Measurements from ENCODE around the gene TP53AIP1.

Gene TP53AIP1

GRCh38 chr11:128886406-128887124 is 56.1 kb downstream of the TP53AIP1 start:
- DNase-seq = no peak

Measured in activated CD4-positive, alpha-beta T cell treated with anti-CD3 and anti-CD28 coated beads, Interleukin-2, amount 50 U/mL, for 48 hours (primary cell).